Thyroid gland (tissue), 4 donors: Measurements from ENCODE around the gene CTDNEP1.

Source experiments
- POLR2A ChIP-seq, 2 donors: fragments of 450-650 bp; IDR thresholded peaks; one replicate each; pipeline ENCODE4 v1.6.1; 2017; ENCODE audit warnings: antibody characterized with exemption in 2 of 2, mild to moderate bottlenecking in 2 of 2, moderate library complexity in 1 of 2
- TF ChIP-seq, protein P1 (sequence below), 6 experiments: fragments of 200-600 bp in 3 of 6; fragments of 450-650 bp in 3 of 6; sonication (generic) in 3 of 6; IDR thresholded peaks; one replicate each; pipeline ENCODE4 v1.5.1; 2016 to 2019; ENCODE audit warnings: antibody characterized with exemption in 6 of 6, mild to moderate bottlenecking in 2 of 6, inconsistent platforms in 1 of 6, moderate library complexity in 1 of 6

GRCh38 chr17:7220593-7221277 is 30.8 kb downstream of the CTDNEP1 start:
- TF ChIP-seq POLR2A (IDR thresholded peaks at IDR 0.05), result no peak
- TF ChIP-seq, protein P1, sequence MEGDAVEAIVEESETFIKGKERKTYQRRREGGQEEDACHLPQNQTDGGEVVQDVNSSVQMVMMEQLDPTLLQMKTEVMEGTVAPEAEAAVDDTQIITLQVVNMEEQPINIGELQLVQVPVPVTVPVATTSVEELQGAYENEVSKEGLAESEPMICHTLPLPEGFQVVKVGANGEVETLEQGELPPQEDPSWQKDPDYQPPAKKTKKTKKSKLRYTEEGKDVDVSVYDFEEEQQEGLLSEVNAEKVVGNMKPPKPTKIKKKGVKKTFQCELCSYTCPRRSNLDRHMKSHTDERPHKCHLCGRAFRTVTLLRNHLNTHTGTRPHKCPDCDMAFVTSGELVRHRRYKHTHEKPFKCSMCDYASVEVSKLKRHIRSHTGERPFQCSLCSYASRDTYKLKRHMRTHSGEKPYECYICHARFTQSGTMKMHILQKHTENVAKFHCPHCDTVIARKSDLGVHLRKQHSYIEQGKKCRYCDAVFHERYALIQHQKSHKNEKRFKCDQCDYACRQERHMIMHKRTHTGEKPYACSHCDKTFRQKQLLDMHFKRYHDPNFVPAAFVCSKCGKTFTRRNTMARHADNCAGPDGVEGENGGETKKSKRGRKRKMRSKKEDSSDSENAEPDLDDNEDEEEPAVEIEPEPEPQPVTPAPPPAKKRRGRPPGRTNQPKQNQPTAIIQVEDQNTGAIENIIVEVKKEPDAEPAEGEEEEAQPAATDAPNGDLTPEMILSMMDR (IDR thresholded peaks at IDR 0.05), result peak in 3 of 6 experiments; percentile 11 to 24 (median 19)
